NCI-H2081 (cell line): Measurements from ENCODE around the gene PIH1D1.
A peak's percentile ranks its signal among the peaks of the same experiment; 100 is the strongest.
"Not testable (repeated sequence)": the region's sequence is repeated elsewhere in the genome, so short reads cannot be mapped to it uniquely, and the experiment has no call there.

Source experiments
- DNase-seq, 2 experiments: peaks; one replicate each; lab custom pipeline; 2025; lab: John Stamatoyannopoulos, UW

Gene PIH1D1

GRCh38 chr19:49456326-49456725, 4.7 kb upstream of the PIH1D1 start:
- DNase-seq = no peak

GRCh38 chr19:49455773-49456172, 4.2 kb upstream of the PIH1D1 start:
- no peak for DNase-seq

GRCh38 chr19:49453757-49454240, 2.2 kb upstream of the PIH1D1 start:
- no peak for DNase-seq

- peak; percentile 97 to 98 for DNase-seq
Measured at GRCh38 chr19:49453013-49453756, 1.6 kb upstream of the PIH1D1 start, which contains the start of gene ALDH16A1. TSS of gene ALDH16A1 (plus strand) at chr19:49453225. CDS start at chr19:49453332, 107 bp downstream.

GRCh38 chr19:49450405-49450804, 1.2 kb downstream of the PIH1D1 start:
- no peak for DNase-seq

- DNase-seq = no peak
Measured at GRCh38 chr19:49448432-49448786, 3.2 kb downstream of the PIH1D1 start.

- DNase-seq = no peak
Measured at GRCh38 chr19:49447485-49448431, 3.9 kb downstream of the PIH1D1 start.

GRCh38 chr19:49445997-49446396, 5.6 kb downstream of the PIH1D1 start:
- DNase-seq = no peak

- not testable (repeated sequence) for DNase-seq
Measured at GRCh38 chr19:49444100-49444700, 7.4 kb downstream of the PIH1D1 start.

- peak; percentile 92 for DNase-seq
Measured at GRCh38 chr19:49443366-49444099, 8.1 kb downstream of the PIH1D1 start.

GRCh38 chr19:49442771-49443365, 8.7 kb downstream of the PIH1D1 start:
- peak; percentile 29 to 45 for DNase-seq

- DNase-seq = no peak
Measured at GRCh38 chr19:49442354-49442753, 9.3 kb downstream of the PIH1D1 start.

- no peak for DNase-seq
Measured at GRCh38 chr19:49441960-49442350, 9.7 kb downstream of the PIH1D1 start.

- no peak for DNase-seq
Measured at GRCh38 chr19:49441210-49441959, 10.2 kb downstream of the PIH1D1 start, which contains the start of gene SLC17A7. TSS of gene SLC17A7 (minus strand) at chr19:49441527. CDS start at chr19:49441379, 148 bp downstream.

- no peak for DNase-seq
Measured at GRCh38 chr19:49440439-49441209, 11.0 kb downstream of the PIH1D1 start.

- DNase-seq = no peak
Measured at GRCh38 chr19:49439836-49440235, 11.8 kb downstream of the PIH1D1 start.

GRCh38 chr19:49438261-49438660, 13.4 kb downstream of the PIH1D1 start:
- no peak for DNase-seq

GRCh38 chr19:49437231-49437630, 14.4 kb downstream of the PIH1D1 start:
- no peak for DNase-seq

- DNase-seq = no peak
Measured at GRCh38 chr19:49436381-49437017, 15.1 kb downstream of the PIH1D1 start.
